Stomach (tissue), 9 donors: ENCODE data around the gene NUDT19. TPM values are rescaled to one million over a fixed set of nuclear protein-coding genes. Genes with fewer than 3 reads are reported as not detected.

Experiments used
- DNase-seq, 2 donors: peaks; one replicate each; pipeline versions ENCODE4 v3.0.0 to v3.0.0-alpha.2; 2013 to 2019
- H3K27ac ChIP-seq, 5 donors: fragments of 200-600 bp in 4 of 5; sonication (generic) in 4 of 5; one replicate each; pipeline ENCODE4 v1.5.1; 2013 to 2019; ENCODE audit warnings: mild to moderate bottlenecking in 1 of 5, moderate library complexity in 1 of 5
- H3K27me3 ChIP-seq, 3 donors: fragments of 200-600 bp; sonication (generic); one replicate each; pipeline ENCODE4 v1.5.1; 2017 to 2019; ENCODE audit warnings: mixed run types in 1 of 3
- H3K36me3 ChIP-seq, 4 donors: fragments of 200-600 bp; sonication (generic); 1 replicate in 3 of 4; 2 replicates in 1 of 4; pipeline ENCODE4 v1.5.1; 2016 to 2019
- H3K4me1 ChIP-seq, 4 donors: fragments of 200-600 bp; sonication (generic); one replicate each; pipeline ENCODE4 v1.5.1; 2016 to 2019
- H3K4me3 ChIP-seq, 4 donors: fragments of 200-600 bp; sonication (generic) in 3 of 4; one replicate each; pipeline ENCODE4 v1.5.1; 2016 to 2019; ENCODE audit warnings: mild to moderate bottlenecking in 1 of 4
- H3K9me3 ChIP-seq, 4 donors: fragments of 200-600 bp; sonication (generic); one replicate each; pipeline ENCODE4 v1.5.1; 2016 to 2019
- EP300 ChIP-seq: sonication (generic); formaldehyde crosslinking; IDR thresholded peaks from one replicate; pipeline ENCODE4 v1.6.1; 2017; ENCODE audit warnings: antibody characterized with exemption
- POLR2A ChIP-seq, 4 donors: fragments of 450-650 bp; IDR thresholded peaks; one replicate each; pipeline ENCODE4 v1.6.1; 2016; ENCODE audit warnings: antibody characterized with exemption in 4 of 4, control low read depth in 2 of 4, mild to moderate bottlenecking in 1 of 4, moderate library complexity in 1 of 4
- POLR2AphosphoS5 ChIP-seq, 3 donors: sonication (generic); formaldehyde crosslinking; IDR thresholded peaks; one replicate each; pipeline ENCODE4 v1.6.1; 2016; ENCODE audit warnings: antibody characterized with exemption in 3 of 3
- WGBS, 5 donors: extraction: QIAGEN DNeasy Blood & Tissue Kit in 3 of 5; methylation state at CpG; one replicate each; pipeline versions ENCODE4 v1.1.5 to v1.1.7; 2013 to 2018; 5-methylcytosine and 5-hydroxymethylcytosine counted together
- intact Hi-C: fragments of 100-400 bp; cut with DNase I; formaldehyde crosslinking; loops from one replicate; pipeline ENCODE4 v1.15.1; 2023; ENCODE audit warnings: low total_unique reads
- polyA plus RNA-seq, 3 donors: library from polyadenylated mRNA; stranded (reverse); fragments of 200-250 nt; gene quantifications; one replicate each; pipeline ENCODE4 v1.2.3, GENCODE V29; 2013
- total RNA-seq, 5 donors: library from RNA; depleted of rRNA; stranded (reverse); fragments of >200 nt; gene quantifications; one replicate each; pipeline versions ENCODE4 v1.1.0 to v1.2.3, GENCODE V29; 2014 to 2016
- TF ChIP-seq, protein P1 (sequence below), 7 experiments: fragments of 450-650 bp in 4 of 7; fragments of 200-600 bp in 3 of 7; sonication (generic) in 3 of 7; IDR thresholded peaks; one replicate each; pipeline ENCODE4 v1.5.1; 2016 to 2019; ENCODE audit warnings: antibody characterized with exemption in 7 of 7, control low read depth in 2 of 7, mild to moderate bottlenecking in 1 of 7
- donor health status: healthy with polysubstance abuse.
- donor health status: Bipolar disorder and iron deficiency.
- donor health status: healthy.

Gene NUDT19
- total and polyA plus RNA-seq, 8 donors: 2.0 to 19.2 (median 7.8) TPM; not detected in 1

DNA sequence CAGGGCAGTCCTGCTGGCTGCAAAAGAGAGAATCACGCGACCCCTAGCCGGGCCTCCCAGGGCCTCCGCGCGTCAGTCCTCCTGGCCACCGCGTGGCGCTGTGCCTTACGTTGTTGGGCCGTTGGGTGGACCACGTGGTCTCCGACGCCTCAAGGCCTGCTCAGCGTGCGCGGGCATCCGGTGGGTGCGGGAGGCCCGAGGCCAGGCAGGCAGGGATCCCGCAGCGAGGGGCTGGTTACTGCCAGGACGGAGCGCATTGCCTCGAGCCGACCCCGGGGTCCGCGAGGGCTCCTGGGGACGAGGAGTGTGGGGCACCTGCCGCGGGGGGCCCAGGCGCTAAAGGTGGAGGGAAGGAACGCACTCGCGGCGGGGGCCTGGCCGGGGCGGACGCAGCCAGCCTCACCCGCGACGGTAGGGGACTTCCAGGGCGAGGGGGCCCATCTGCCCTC lies 28.0 kb downstream of the NUDT19 start, which contains the start of gene TDRD12:
Gene TDRD12, plus strand, starts transcription at position 157 of the 449 bp plus-strand sequence. CDS start 306 bp downstream, outside the sequence.
- Histone ChIP-seq H3K4me1 (peaks cover 0 to 17% (median 4%) of the 10 kb centered on the region in 4 donors), H3K27ac (no peak within 1 kb of the TSS), H3K9me3 (no peaks in the 10 kb centered on the region), H3K4me3 (no peak within 1 kb of the TSS), H3K27me3 (no peaks in the 10 kb centered on the region), H3K36me3 (peaks cover 1 to 17% (median 10%) of the 10 kb centered on the region in 4 donors)
- no peak for DNase-seq
- no peak for TF ChIP-seq EP300
- TF ChIP-seq POLR2AphosphoS5 (IDR thresholded peaks at IDR 0.05): no peak
- TF ChIP-seq, protein P1, sequence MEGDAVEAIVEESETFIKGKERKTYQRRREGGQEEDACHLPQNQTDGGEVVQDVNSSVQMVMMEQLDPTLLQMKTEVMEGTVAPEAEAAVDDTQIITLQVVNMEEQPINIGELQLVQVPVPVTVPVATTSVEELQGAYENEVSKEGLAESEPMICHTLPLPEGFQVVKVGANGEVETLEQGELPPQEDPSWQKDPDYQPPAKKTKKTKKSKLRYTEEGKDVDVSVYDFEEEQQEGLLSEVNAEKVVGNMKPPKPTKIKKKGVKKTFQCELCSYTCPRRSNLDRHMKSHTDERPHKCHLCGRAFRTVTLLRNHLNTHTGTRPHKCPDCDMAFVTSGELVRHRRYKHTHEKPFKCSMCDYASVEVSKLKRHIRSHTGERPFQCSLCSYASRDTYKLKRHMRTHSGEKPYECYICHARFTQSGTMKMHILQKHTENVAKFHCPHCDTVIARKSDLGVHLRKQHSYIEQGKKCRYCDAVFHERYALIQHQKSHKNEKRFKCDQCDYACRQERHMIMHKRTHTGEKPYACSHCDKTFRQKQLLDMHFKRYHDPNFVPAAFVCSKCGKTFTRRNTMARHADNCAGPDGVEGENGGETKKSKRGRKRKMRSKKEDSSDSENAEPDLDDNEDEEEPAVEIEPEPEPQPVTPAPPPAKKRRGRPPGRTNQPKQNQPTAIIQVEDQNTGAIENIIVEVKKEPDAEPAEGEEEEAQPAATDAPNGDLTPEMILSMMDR (IDR thresholded peaks at IDR 0.05): no peak
- TF ChIP-seq POLR2A (IDR thresholded peaks at IDR 0.05): no peak
- 88 to 93% (median 90%) methylated on average over 27 to 44 of the region's 44 CpGs for WGBS, 5 donors
- intact Hi-C loops: no loop called here

DNA sequence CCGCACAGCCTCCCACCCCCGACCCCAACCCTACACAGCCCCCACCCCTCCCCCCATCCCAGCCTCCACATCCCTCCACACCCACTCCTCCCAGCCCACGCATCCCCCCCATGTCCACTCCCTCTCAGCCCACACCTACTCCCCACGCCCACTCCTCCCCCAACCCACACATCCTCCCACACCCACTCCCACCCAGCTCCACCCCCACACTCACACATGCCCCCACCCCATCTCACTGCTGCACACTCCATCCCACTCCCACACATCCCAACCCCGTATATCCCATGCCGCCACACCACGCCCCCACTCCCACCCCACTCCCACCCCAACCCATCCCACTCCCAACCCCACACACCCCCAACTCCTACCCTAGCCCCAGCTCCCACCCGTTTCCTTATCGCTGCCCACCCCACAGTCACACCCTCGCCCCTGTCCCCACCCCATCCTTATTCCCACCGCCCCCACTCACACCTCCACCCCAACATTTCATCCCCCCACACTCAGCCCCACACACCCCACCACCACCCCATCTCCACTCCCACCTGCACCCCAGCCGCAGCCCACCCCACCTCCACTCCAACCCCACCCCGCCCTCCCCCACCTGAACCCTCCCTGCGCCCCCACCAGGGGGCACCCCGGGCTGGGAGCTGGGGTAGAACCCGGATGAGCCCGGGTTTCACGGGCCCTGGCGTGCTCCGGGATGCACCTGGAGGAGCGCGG lies 28.8 kb downstream of the NUDT19 start:
- WGBS, 5 donors: 89 to 95% (median 93%) methylated on average over 6 to 22 of the region's 22 CpGs
- Histone ChIP-seq H3K27me3 (no peaks in the 10 kb centered on the region), H3K27ac (no peak overlapping the region), H3K36me3 (peaks cover 0 to 9% (median 2%) of the 10 kb centered on the region in 4 donors), H3K9me3 (no peaks in the 10 kb centered on the region), H3K4me3 (no peak overlapping the region), H3K4me1 (peaks cover 0 to 17% (median 4%) of the 10 kb centered on the region in 4 donors)
- intact Hi-C loops: no loop called here
- TF ChIP-seq POLR2A (IDR thresholded peaks at IDR 0.05) (no peak), POLR2AphosphoS5 (IDR thresholded peaks at IDR 0.05) (no peak), EP300 (no peak)
- TF ChIP-seq, protein P1 (IDR thresholded peaks at IDR 0.05): no peak
- no peak for DNase-seq

DNA sequence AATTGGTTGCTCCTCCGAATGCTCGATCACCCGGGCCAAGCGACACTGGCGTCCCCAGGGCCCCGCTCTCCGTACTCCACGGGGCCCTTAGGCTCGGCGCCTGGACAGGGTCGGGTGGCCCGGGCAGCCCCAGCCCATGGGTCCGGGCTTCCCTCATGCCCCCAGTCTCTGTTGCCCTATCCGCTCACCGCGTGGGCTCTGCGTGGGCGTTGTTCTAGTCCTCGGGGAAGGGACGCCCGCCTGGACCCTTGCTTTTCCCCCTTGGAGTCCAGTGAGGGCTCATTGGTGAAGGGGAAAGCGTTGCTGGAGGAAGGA lies 29.3 kb downstream of the NUDT19 start:
- 91 to 97% (median 95%) methylated on average over 20 to 22 of the region's 22 CpGs for WGBS, 5 donors
- no peak for DNase-seq
- intact Hi-C loops: no loop called here

DNA sequence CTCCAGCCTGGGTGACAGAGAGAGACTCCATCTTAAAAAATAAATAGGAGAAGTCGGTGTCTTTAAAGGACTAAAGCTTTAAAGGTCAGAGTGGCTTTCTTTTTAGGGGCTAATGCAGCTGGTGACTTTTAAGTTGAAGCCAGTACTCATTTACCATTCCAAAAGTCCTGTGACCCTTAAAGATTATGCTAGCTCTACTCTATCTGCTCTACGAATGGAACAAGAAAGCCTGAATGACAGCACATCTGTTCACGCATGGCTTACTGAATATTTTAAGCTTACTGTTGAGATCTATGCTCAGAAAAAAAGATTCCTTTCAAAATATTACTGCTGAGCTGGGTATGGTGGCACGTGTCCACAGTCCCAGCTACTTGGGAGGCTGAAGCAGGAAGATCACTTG lies 44.3 kb downstream of the NUDT19 start:
- no peaks in the 10 kb centered on the region for H3K9me3 ChIP-seq

More for the DNA sequence above, 29.3 kb downstream of the NUDT19 start:
- Histone ChIP-seq H3K4me1 (peaks cover 0 to 17% (median 4%) of the 10 kb centered on the region in 4 donors), H3K9me3 (no peaks in the 10 kb centered on the region), H3K27me3 (no peaks in the 10 kb centered on the region), H3K27ac (no peak overlapping the region), H3K4me3 (no peak overlapping the region), H3K36me3 (peaks cover 0 to 6% (median 0%) of the 10 kb centered on the region in 4 donors)
- TF ChIP-seq EP300 (no peak), POLR2A (IDR thresholded peaks at IDR 0.05) (no peak), POLR2AphosphoS5 (IDR thresholded peaks at IDR 0.05) (no peak)
- TF ChIP-seq, protein P1 (IDR thresholded peaks at IDR 0.05): no peak

More for the DNA sequence above, 44.3 kb downstream of the NUDT19 start:
- WGBS, 5 donors: 64 to 81% (median 78%) methylated on average over 4 of the region's 4 CpGs
- Histone ChIP-seq H3K27ac (no peak overlapping the region), H3K4me3 (no peak overlapping the region), H3K4me1 (peaks cover 0 to 4% (median 0%) of the 10 kb centered on the region in 4 donors), H3K36me3 (no peaks in the 10 kb centered on the region), H3K27me3 (peaks cover 0 to 3% (median 0%) of the 10 kb centered on the region in 3 donors)
- intact Hi-C loops: no loop called here
- DNase-seq: no peak
- TF ChIP-seq, protein P1 (IDR thresholded peaks at IDR 0.05): no peak
- TF ChIP-seq POLR2A (IDR thresholded peaks at IDR 0.05) (no peak), POLR2AphosphoS5 (IDR thresholded peaks at IDR 0.05) (no peak), EP300 (no peak)
